GM23338 (cell line): ENCODE results near the gene NPAS2. TPM values are rescaled to one million over a fixed set of nuclear protein-coding genes. Genes with fewer than 3 reads are reported as not detected.

Source experiments
- CREB1 ChIP-seq: fragments of 250-450 bp; sonication (Bioruptor Pico); IDR thresholded peaks from 2 replicates; pipeline ENCODE4 v1.5.0; 2020; ENCODE audit warnings: low read depth, mild to moderate bottlenecking, moderate library complexity
- CTCF ChIP-seq, 2 experiments: fragments of 200-600 bp in 1 of 2; sonication (generic) in 1 of 2; conservative IDR thresholded peaks; 2 replicates each; pipeline versions ENCODE4 v1.5.1 to v1.6.1; 2016 to 2017; ENCODE audit warnings: antibody characterized with exemption in 2 of 2, low read depth in 2 of 2, mild to moderate bottlenecking in 2 of 2, moderate library complexity in 1 of 2
- EZH2 ChIP-seq: fragments of 200-600 bp; sonication (generic); IDR thresholded peaks from one replicate; pipeline ENCODE4 v1.8.0; 2017; ENCODE audit warnings: antibody characterized with exemption, mild to moderate bottlenecking, low read depth; ENCODE audit not compliant: unreplicated experiment
- EZH2phosphoT487 ChIP-seq: fragments of 200-600 bp; sonication (generic); IDR thresholded peaks from one replicate; pipeline ENCODE4 v1.8.1; 2018; ENCODE audit warnings: antibody characterized with exemption; ENCODE audit not compliant: unreplicated experiment
- REST ChIP-seq: IDR thresholded peaks from one replicate; pipeline ENCODE4 v1.6.1; 2018; ENCODE audit warnings: antibody characterized with exemption; ENCODE audit not compliant: unreplicated experiment
- STAT1 ChIP-seq: IDR thresholded peaks from one replicate; pipeline ENCODE4 v1.6.1; 2016; ENCODE audit warnings: antibody characterized with exemption; ENCODE audit not compliant: unreplicated experiment
- ZNF114 ChIP-seq: fragments of 250-450 bp; sonication (Bioruptor Pico); IDR thresholded peaks from 2 replicates; pipeline ENCODE4 v1.5.0; 2020; ENCODE audit warnings: mild to moderate bottlenecking, moderate library complexity
- ZNF331 ChIP-seq: fragments of 250-450 bp; sonication (Bioruptor Pico); IDR thresholded peaks from 2 replicates; pipeline ENCODE4 v1.5.0; 2020; ENCODE audit warnings: low read depth, mild to moderate bottlenecking, moderate library complexity
- ZNF462 ChIP-seq: fragments of 250-450 bp; sonication (Bioruptor Pico); IDR thresholded peaks from 2 replicates; pipeline ENCODE4 v1.5.0; 2020; ENCODE audit warnings: mild to moderate bottlenecking, moderate library complexity
- polyA plus RNA-seq: library from polyadenylated mRNA; unstranded; fragments of >200 nt; fragmentation: Nextera tagmentation; extraction: Ambion mirVana; gene quantifications from 2 replicates; pipeline ENCODE4 v1.2.1, GENCODE V29; 2016
- total RNA-seq: library from RNA; depleted of rRNA; stranded (reverse); fragments of >200 nt; shearing (Covaris generic); gene quantifications from 2 replicates; pipeline ENCODE4 v1.2.3, GENCODE V29; 2014

The NPAS2 gene
- total and polyA plus RNA-seq, 2 experiments from 2014 or later, result 0.56 to 1.1 TPM

GRCh38 chr2:100891906-100892642 lies 72.1 kb downstream of the NPAS2 start (continued):
- TF ChIP-seq ZNF462 (CRISPR knock-in tag), result no peak
- TF ChIP-seq ZNF114 (CRISPR knock-in tag), result no peak
- TF ChIP-seq STAT1, result no peak
- no peak for TF ChIP-seq REST
- no peak for TF ChIP-seq EZH2
- no peak for TF ChIP-seq EZH2phosphoT487
- no peak for TF ChIP-seq ZNF331 (CRISPR knock-in tag)
- TF ChIP-seq CREB1 (CRISPR knock-in tag), result no peak
- no peak for TF ChIP-seq CTCF (conservative IDR thresholded peaks at IDR 0.05; ENCODE audit: low read depth in 2 of 2)
